ENCODE results near the gene CX3CL1. TPM values are rescaled to one million over a fixed set of nuclear protein-coding genes. Genes with fewer than 3 reads are reported as not detected.
"Not testable (repeated sequence)": the region's sequence is repeated elsewhere in the genome, so short reads cannot be mapped to it uniquely, and the experiment has no call there.

The CX3CL1 gene
- total RNA-seq, 4 donors from 2014 or later = 1.7 to 13.5 (median 1.8) TPM; not detected in 1

- peak in 1 of 3 donors; percentile 9 for TF ChIP-seq POLR2AphosphoS5 (IDR thresholded peaks at IDR 0.05)
- TF ChIP-seq, protein P1, sequence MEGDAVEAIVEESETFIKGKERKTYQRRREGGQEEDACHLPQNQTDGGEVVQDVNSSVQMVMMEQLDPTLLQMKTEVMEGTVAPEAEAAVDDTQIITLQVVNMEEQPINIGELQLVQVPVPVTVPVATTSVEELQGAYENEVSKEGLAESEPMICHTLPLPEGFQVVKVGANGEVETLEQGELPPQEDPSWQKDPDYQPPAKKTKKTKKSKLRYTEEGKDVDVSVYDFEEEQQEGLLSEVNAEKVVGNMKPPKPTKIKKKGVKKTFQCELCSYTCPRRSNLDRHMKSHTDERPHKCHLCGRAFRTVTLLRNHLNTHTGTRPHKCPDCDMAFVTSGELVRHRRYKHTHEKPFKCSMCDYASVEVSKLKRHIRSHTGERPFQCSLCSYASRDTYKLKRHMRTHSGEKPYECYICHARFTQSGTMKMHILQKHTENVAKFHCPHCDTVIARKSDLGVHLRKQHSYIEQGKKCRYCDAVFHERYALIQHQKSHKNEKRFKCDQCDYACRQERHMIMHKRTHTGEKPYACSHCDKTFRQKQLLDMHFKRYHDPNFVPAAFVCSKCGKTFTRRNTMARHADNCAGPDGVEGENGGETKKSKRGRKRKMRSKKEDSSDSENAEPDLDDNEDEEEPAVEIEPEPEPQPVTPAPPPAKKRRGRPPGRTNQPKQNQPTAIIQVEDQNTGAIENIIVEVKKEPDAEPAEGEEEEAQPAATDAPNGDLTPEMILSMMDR (IDR thresholded peaks at IDR 0.05) = no peak
- H3K4me1 ChIP-seq = peaks cover 9 to 22% (median 12%) of the 10 kb centered on the region in 4 donors
- no peaks in the 10 kb centered on the region for H3K9me3 ChIP-seq
- H3K4me3 ChIP-seq = no peak overlapping the region
- no peaks in the 10 kb centered on the region for H3K36me3 ChIP-seq
- intact Hi-C loops (cut with DNase I; ENCODE audit: low total_unique reads) (no loop called here), in situ Hi-C loops (cut with MboI; ENCODE audit: low pct_ligation_motif_present in 1 of 4, low pct_unique_long_range_greater_than_20kb in 1 of 4, low sequenced_read_pairs in 3 of 4) (no loop called here)
- 36 to 45% methylated on average over 7 to 8 of the region's 8 CpGs for WGBS, 2 donors (ENCODE audit: low coverage in 1 of 2)
- no peaks in the 10 kb centered on the region for H3K27me3 ChIP-seq
- H3K27ac ChIP-seq = peak overlapping the region in 2 of 4 donors; percentile 15 to 48
- peak; percentile 73 for DNase-seq
These were observed 30.6 kb upstream of the CX3CL1 start for GRCh38 chr16:57341441-57342303.

DNA sequence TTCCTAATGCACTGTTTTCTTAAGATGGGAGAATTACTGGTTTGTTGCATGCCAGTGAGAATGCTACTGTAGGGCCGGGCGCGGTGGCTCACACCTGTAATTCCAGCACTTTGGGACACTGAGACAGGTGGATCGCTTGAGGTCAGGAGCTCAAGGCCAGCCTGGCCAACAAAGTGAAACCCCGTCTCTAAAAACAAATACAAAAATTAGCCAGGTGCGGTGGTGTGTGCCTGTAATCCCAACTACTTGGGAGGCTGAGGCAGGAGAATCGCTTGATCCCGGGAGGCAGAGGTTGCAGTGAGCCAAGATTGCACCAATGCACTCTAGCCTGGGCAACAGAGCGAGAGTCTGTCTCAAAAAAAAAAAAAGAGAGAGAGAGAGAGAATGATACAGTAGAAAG lies 29.7 kb upstream of the CX3CL1 start:
- H3K9me3 ChIP-seq; H3K36me3 ChIP-seq; H3K27ac ChIP-seq; DNase-seq; H3K4me3 ChIP-seq; in situ Hi-C loops (cut with MboI; ENCODE audit: low pct_ligation_motif_present in 1 of 4, low pct_unique_long_range_greater_than_20kb in 1 of 4, low sequenced_read_pairs in 3 of 4); intact Hi-C loops (cut with DNase I; ENCODE audit: low total_unique reads); H3K27me3 ChIP-seq: not testable (repeated sequence)
- H3K4me1 ChIP-seq = peaks cover 9 to 22% (median 12%) of the 10 kb centered on the region in 4 donors
- 88 to 93% methylated on average over 8 to 9 of the region's 9 CpGs for WGBS, 2 donors (ENCODE audit: low coverage in 1 of 2)

DNA sequence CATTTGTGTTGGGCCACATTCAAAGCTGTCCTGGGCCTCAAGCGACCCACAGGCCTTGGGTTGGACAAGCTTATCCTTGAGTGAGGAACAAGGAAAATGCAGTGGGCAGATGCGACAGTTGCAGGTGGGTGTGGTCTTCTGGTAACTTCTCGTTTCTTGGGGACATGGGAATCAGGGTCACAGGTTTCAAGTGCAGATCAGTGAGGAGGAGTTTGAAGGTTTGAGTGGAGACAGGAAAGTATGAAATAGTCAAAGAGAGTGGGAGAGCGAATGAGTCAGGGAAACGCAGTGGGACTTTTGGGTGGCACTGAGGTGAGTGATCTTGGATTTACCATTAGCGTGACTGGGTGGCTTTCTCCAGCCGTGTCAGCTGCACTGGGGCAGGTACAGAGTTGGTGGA lies 29.1 kb upstream of the CX3CL1 start:
- H3K4me1 ChIP-seq = peaks cover 9 to 22% (median 12%) of the 10 kb centered on the region in 4 donors
- intact Hi-C loops (cut with DNase I; ENCODE audit: low total_unique reads) (no loop called here), in situ Hi-C loops (cut with MboI; ENCODE audit: low pct_ligation_motif_present in 1 of 4, low pct_unique_long_range_greater_than_20kb in 1 of 4, low sequenced_read_pairs in 3 of 4) (no loop called here)
- DNase-seq = no peak
- 80 to 92% methylated on average over 7 of the region's 7 CpGs for WGBS, 2 donors (ENCODE audit: low coverage in 1 of 2)
- no peak overlapping the region for H3K27ac ChIP-seq
- no peaks in the 10 kb centered on the region for H3K9me3 ChIP-seq
- TF ChIP-seq POLR2AphosphoS5 (IDR thresholded peaks at IDR 0.05) (no peak), POLR2A (IDR thresholded peaks at IDR 0.05) (no peak), EP300 (IDR thresholded peaks at IDR 0.05; ENCODE audit: low read depth) (no peak)
- TF ChIP-seq, protein P1 (IDR thresholded peaks at IDR 0.05) = no peak
- H3K36me3 ChIP-seq = no peaks in the 10 kb centered on the region
- H3K4me3 ChIP-seq = no peak overlapping the region
- no peaks in the 10 kb centered on the region for H3K27me3 ChIP-seq

DNA sequence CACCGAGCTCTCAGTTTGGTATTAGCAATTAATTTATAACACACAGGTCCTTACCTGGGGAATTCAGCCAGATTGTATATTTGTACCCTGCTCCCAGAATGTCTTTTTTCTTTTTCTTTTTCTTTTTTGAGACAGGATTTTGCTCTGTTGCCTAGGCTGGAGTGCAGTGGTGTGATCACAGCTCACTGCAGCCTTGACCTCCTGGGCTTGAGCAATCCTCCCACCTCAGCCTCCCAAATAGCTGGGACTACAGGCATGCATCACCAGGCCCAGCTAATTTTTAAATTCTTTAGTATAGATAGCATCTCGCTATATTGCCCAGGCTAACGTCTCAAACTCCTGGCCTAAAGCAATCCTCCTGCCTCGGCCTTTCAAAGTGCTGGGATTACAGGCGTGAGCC lies 28.2 kb upstream of the CX3CL1 start:
- in situ Hi-C loops (cut with MboI; ENCODE audit: low pct_ligation_motif_present in 1 of 4, low pct_unique_long_range_greater_than_20kb in 1 of 4, low sequenced_read_pairs in 3 of 4); H3K36me3 ChIP-seq; H3K27ac ChIP-seq; DNase-seq; H3K27me3 ChIP-seq; H3K4me3 ChIP-seq; H3K9me3 ChIP-seq; intact Hi-C loops (cut with DNase I; ENCODE audit: low total_unique reads): not testable (repeated sequence)
- WGBS, 2 donors (ENCODE audit: low coverage in 1 of 2) = 96 to 100% methylated on average over 2 to 5 of the region's 5 CpGs
- H3K4me1 ChIP-seq = peaks cover 9 to 22% (median 12%) of the 10 kb centered on the region in 4 donors

GRCh38 chr16:57345021-57345420 lies 27.3 kb upstream of the CX3CL1 start:
- TF ChIP-seq POLR2A (IDR thresholded peaks at IDR 0.05) = no peak
- TF ChIP-seq POLR2AphosphoS5 (IDR thresholded peaks at IDR 0.05) = no peak
- no peak for TF ChIP-seq EP300 (IDR thresholded peaks at IDR 0.05; ENCODE audit: low read depth)
- TF ChIP-seq, protein P1 (IDR thresholded peaks at IDR 0.05) = no peak
- Histone ChIP-seq H3K27me3 (peaks cover 4% of the 10 kb centered on the region), H3K36me3 (no peaks in the 10 kb centered on the region), H3K27ac (no peak overlapping the region), H3K9me3 (no peaks in the 10 kb centered on the region), H3K4me1 (peaks cover 9 to 22% (median 12%) of the 10 kb centered on the region in 4 donors), H3K4me3 (no peak overlapping the region)
- intact Hi-C loops (cut with DNase I; ENCODE audit: low total_unique reads) = no loop called here
- 50 to 59% methylated on average over 2 of the region's 2 CpGs for WGBS, 2 donors (ENCODE audit: low coverage in 1 of 2)
- in situ Hi-C loops (cut with MboI; ENCODE audit: low pct_ligation_motif_present in 1 of 4, low pct_unique_long_range_greater_than_20kb in 1 of 4, low sequenced_read_pairs in 3 of 4) = no loop called here
- DNase-seq = no peak
